Activated CD8-positive, alpha-beta T cell treated with anti-CD3 and anti-CD28 coated beads for 36 hours (primary cell): ENCODE results near the gene SLC9A3. TPM values are rescaled to one million over a fixed set of nuclear protein-coding genes. Genes with fewer than 3 reads are reported as not detected.
"Not testable (repeated sequence)": the region's sequence is repeated elsewhere in the genome, so short reads cannot be mapped to it uniquely, and the experiment has no call there.

Experiments
- ATAC-seq: fragments of 200-7000 bp; cut with Tn5 transposase; one replicate; pipeline ENCODE4 v1.10.0; 2021; ENCODE audit warnings: mild to moderate bottlenecking, moderate library complexity
- CTCF ChIA-PET: fragments of 350-600 bp; sonication (Branson Sonifier 250); formaldehyde crosslinking; loops from one replicate; lab custom pipeline; 2021; ENCODE audit warnings: antibody characterized with exemption; lab: Charles Lee
- POLR2A ChIA-PET: fragments of 350-600 bp; sonication (Branson Sonifier 250); formaldehyde crosslinking; loops from one replicate; lab custom pipeline; 2021; ENCODE audit warnings: antibody characterized with exemption; lab: Charles Lee
- DNase-seq: peaks from one replicate; pipeline ENCODE4 v3.0.0-alpha.2; 2020
- H3K27ac Mint-ChIP-seq: one replicate; pipeline ENCODE4 v1.8.0; 2021; ENCODE audit warnings: mild to moderate bottlenecking, mixed read lengths
- H3K27me3 Mint-ChIP-seq: one replicate; pipeline ENCODE4 v1.8.0; 2021; ENCODE audit warnings: mixed read lengths
- H3K36me3 Mint-ChIP-seq: one replicate; pipeline ENCODE4 v1.8.0; 2021; ENCODE audit warnings: low read depth, mixed read lengths
- H3K4me1 Mint-ChIP-seq: one replicate; pipeline ENCODE4 v1.8.0; 2021; ENCODE audit warnings: low read depth, mixed read lengths
- H3K4me3 Mint-ChIP-seq: one replicate; pipeline ENCODE4 v1.8.0; 2021; ENCODE audit warnings: mild to moderate bottlenecking, moderate library complexity, mixed read lengths
- H3K9me3 Mint-ChIP-seq: one replicate; pipeline ENCODE4 v1.8.0; 2021; ENCODE audit warnings: mixed read lengths
- CTCF ChIP-seq: fragments of 200-600 bp; IDR thresholded peaks from one replicate; pipeline ENCODE4 v1.8.0; 2022; ENCODE audit warnings: antibody characterized with exemption, mild to moderate bottlenecking
- intact Hi-C: fragments of 100-400 bp; cut with micrococcal nuclease; formaldehyde crosslinking; loops from one replicate; pipeline ENCODE4 v1.10.0; 2022
- total RNA-seq, 2 experiments: library from RNA; stranded (reverse); gene quantifications; one replicate each; pipeline ENCODE4 v1.2.3, GENCODE V29; 2021

SLC9A3 gene
- total RNA-seq, 2 experiments from 2014 or later, result 3.2 to 3.3 TPM

GRCh38 chr5:477247-477646 lies 47.0 kb downstream of the SLC9A3 start:
- intact Hi-C loops, result no loop called here
- H3K27ac Mint-ChIP-seq, result no peak overlapping the region
- no peak for DNase-seq
- H3K4me3 Mint-ChIP-seq, result no peak overlapping the region
- no peaks in the 10 kb centered on the region for H3K4me1 Mint-ChIP-seq
- peaks cover 8% of the 10 kb centered on the region for H3K36me3 Mint-ChIP-seq
- POLR2A ChIA-PET, result interaction anchor here (1.3 kb wide), 1 partner anchor 136 kb away, joined by 3 read pairs; no protein-coding TSS in a partner anchor
- no peak for ATAC-seq
- TF ChIP-seq CTCF, result no peak
- no peaks in the 10 kb centered on the region for H3K9me3 Mint-ChIP-seq
- CTCF ChIA-PET, result no interaction called here
- peaks cover 4% of the 10 kb centered on the region for H3K27me3 Mint-ChIP-seq

GRCh38 chr5:476814-477175 lies 47.5 kb downstream of the SLC9A3 start:
- no peaks in the 10 kb centered on the region for H3K9me3 Mint-ChIP-seq
- H3K4me3 Mint-ChIP-seq, result no peak overlapping the region
- ChIA-PET CTCF (no interaction called here), POLR2A (interaction anchor here (1.3 kb wide), 1 partner anchor 136 kb away, joined by 3 read pairs; no protein-coding TSS in a partner anchor)
- intact Hi-C loops, result no loop called here
- H3K4me1 Mint-ChIP-seq, result peaks cover 2% of the 10 kb centered on the region
- no peak for ATAC-seq
- no peak for DNase-seq
- TF ChIP-seq CTCF, result no peak
- H3K27me3 Mint-ChIP-seq, result peaks cover 4% of the 10 kb centered on the region
- peaks cover 10% of the 10 kb centered on the region for H3K36me3 Mint-ChIP-seq
- no peak overlapping the region for H3K27ac Mint-ChIP-seq

- no peak for DNase-seq
- Mint-ChIP-seq H3K27ac (no peak overlapping the region), H3K4me1 (peaks cover 7% of the 10 kb centered on the region), H3K36me3 (peaks cover 16% of the 10 kb centered on the region), H3K4me3 (no peak overlapping the region), H3K9me3 (no peaks in the 10 kb centered on the region), H3K27me3 (peaks cover 2% of the 10 kb centered on the region)
- CTCF ChIA-PET, result no interaction called here
- TF ChIP-seq CTCF, result no peak
- no peak for ATAC-seq
- POLR2A ChIA-PET, result interaction anchor here (0.8 to 1.2 kb wide), 2 partner anchors 31 to 91 kb away, joined by 3 to 4 read pairs; no protein-coding TSS in a partner anchor
- intact Hi-C loops, result no loop called here
Measured at GRCh38 chr5:476102-476813, 48.0 kb downstream of the SLC9A3 start.

GRCh38 chr5:475704-476101 lies 48.5 kb downstream of the SLC9A3 start:
- H3K4me3 Mint-ChIP-seq, result peak overlapping the region; percentile 52
- peaks cover 21% of the 10 kb centered on the region for H3K36me3 Mint-ChIP-seq
- ATAC-seq, result no peak
- POLR2A ChIA-PET, result interaction anchor here (0.8 to 1.2 kb wide), 2 partner anchors 30 to 92 kb away, joined by 3 to 4 read pairs; no protein-coding TSS in a partner anchor
- no peak overlapping the region for H3K27ac Mint-ChIP-seq
- no peaks in the 10 kb centered on the region for H3K9me3 Mint-ChIP-seq
- peaks cover 2% of the 10 kb centered on the region for H3K27me3 Mint-ChIP-seq
- no peak for TF ChIP-seq CTCF
- intact Hi-C loops, result no loop called here
- no peak for DNase-seq
- CTCF ChIA-PET, result no interaction called here
- peaks cover 11% of the 10 kb centered on the region for H3K4me1 Mint-ChIP-seq

- no peak for TF ChIP-seq CTCF
- no peak overlapping the region for H3K27ac Mint-ChIP-seq
- peak overlapping the region; percentile 89 for H3K4me3 Mint-ChIP-seq
- POLR2A ChIA-PET, result interaction anchor here (1.2 to 2.2 kb wide), 3 partner anchors 28 to 138 kb away, joined by 4 to 7 read pairs (median 4); partner anchors contain the start of gene CEP72
- H3K36me3 Mint-ChIP-seq, result peaks cover 26% of the 10 kb centered on the region
- H3K9me3 Mint-ChIP-seq, result no peaks in the 10 kb centered on the region
- peaks cover 14% of the 10 kb centered on the region for H3K4me1 Mint-ChIP-seq
- CTCF ChIA-PET, result no interaction called here
- H3K27me3 Mint-ChIP-seq, result peaks cover 2% of the 10 kb centered on the region
- intact Hi-C loops, result no loop called here
- DNase-seq (no peak), ATAC-seq (no peak)
Measured at GRCh38 chr5:474840-475661, 49.2 kb downstream of the SLC9A3 start.

GRCh38 chr5:474232-474839 lies 49.9 kb downstream of the SLC9A3 start:
- Mint-ChIP-seq H3K4me1 (peaks cover 20% of the 10 kb centered on the region), H3K4me3 (peak overlapping the region; percentile 89), H3K36me3 (peaks cover 29% of the 10 kb centered on the region)
- H3K9me3 Mint-ChIP-seq, H3K27ac Mint-ChIP-seq, DNase-seq, H3K27me3 Mint-ChIP-seq, ATAC-seq, intact Hi-C loops: not testable (repeated sequence)
- ChIA-PET POLR2A (interaction anchor here (0.6 to 2.2 kb wide), 8 partner anchors 10 to 189 kb away, joined by 3 to 7 read pairs (median 4); partner anchors contain the start of gene CEP72), CTCF (interaction anchor here (1.4 to 3.3 kb wide), 4 partner anchors 26 to 157 kb away, joined by 4 to 28 read pairs (median 6); no protein-coding TSS in a partner anchor)
